ENCODE results near the gene UBXN2A.
A peak's percentile ranks its signal among the peaks of the same experiment; 100 is the strongest.
"Not testable (repeated sequence)": the region's sequence is repeated elsewhere in the genome, so short reads cannot be mapped to it uniquely, and the experiment has no call there.

The UBXN2A gene

GRCh38 chr2:24011250-24012104 lies 71.2 kb downstream of the UBXN2A start:
- no peak for DNase-seq

GRCh38 chr2:24012521-24013188 lies 72.4 kb downstream of the UBXN2A start:
- DNase-seq = no peak

- not testable (repeated sequence) for DNase-seq
Measured at GRCh38 chr2:24014902-24015301, 74.6 kb downstream of the UBXN2A start.

- DNase-seq = peak; percentile 73
Measured at GRCh38 chr2:24015562-24016375, 75.5 kb downstream of the UBXN2A start.

- DNase-seq = no peak
Measured at GRCh38 chr2:24016376-24016761, 76.1 kb downstream of the UBXN2A start.

GRCh38 chr2:24016853-24017703 lies 76.8 kb downstream of the UBXN2A start:
- no peak for DNase-seq

- DNase-seq = no peak
Measured at GRCh38 chr2:24017711-24018110, 77.4 kb downstream of the UBXN2A start.

GRCh38 chr2:24018241-24018640 lies 78.0 kb downstream of the UBXN2A start:
- DNase-seq = no peak

GRCh38 chr2:24019729-24020128 lies 79.5 kb downstream of the UBXN2A start:
- no peak for DNase-seq

- DNase-seq = no peak
Measured at GRCh38 chr2:24020244-24020643, 80.0 kb downstream of the UBXN2A start.

GRCh38 chr2:24021122-24021998 lies 81.1 kb downstream of the UBXN2A start:
- DNase-seq = no peak

- no peak for DNase-seq
Measured at GRCh38 chr2:24022324-24022974, 82.2 kb downstream of the UBXN2A start.

- DNase-seq = no peak
Measured at GRCh38 chr2:24022975-24023575, 82.8 kb downstream of the UBXN2A start.

GRCh38 chr2:24024018-24024417 lies 83.8 kb downstream of the UBXN2A start:
- peak; percentile 50 for DNase-seq

- DNase-seq = no peak
Measured at GRCh38 chr2:24024996-24025663, 84.9 kb downstream of the UBXN2A start.

- no peak for DNase-seq
Measured at GRCh38 chr2:24026233-24026632, 86.0 kb downstream of the UBXN2A start.

- DNase-seq = no peak
Measured at GRCh38 chr2:24038786-24039499, 98.7 kb downstream of the UBXN2A start.

- no peak for DNase-seq
Measured at GRCh38 chr2:24040511-24040910, 100.2 kb downstream of the UBXN2A start.

- DNase-seq = not testable (repeated sequence)
Measured at GRCh38 chr2:24043133-24043532, 102.9 kb downstream of the UBXN2A start.
